ENCODE data around the gene IL25. TPM values are rescaled to one million over a fixed set of nuclear protein-coding genes. Genes with fewer than 3 reads are reported as not detected.
"Not testable (repeated sequence)": the region's sequence is repeated elsewhere in the genome, so short reads cannot be mapped to it uniquely, and the experiment has no call there.

The IL25 gene
- total RNA-seq, 6 donors from 2014 or later, result not detected

GRCh38 chr14:23384364-23385080, 11.9 kb downstream of the IL25 start:
- no peak for DNase-seq
- Histone ChIP-seq H3K27ac (no peak overlapping the region), H3K36me3 (no peaks in the 10 kb centered on the region), H3K27me3 (no peaks in the 10 kb centered on the region), H3K4me1 (peaks cover 0 to 5% (median 0%) of the 10 kb centered on the region in 4 donors), H3K9me3 (no peaks in the 10 kb centered on the region), H3K4me3 (no peak overlapping the region)
- ATAC-seq (ENCODE audit: low FRiP score in 2 of 2), result no peak
- 87 to 89% methylated on average over 29 of the region's 29 CpGs for whole genome bisulfite sequencing, 2 donors
- TF ChIP-seq EP300 (IDR thresholded peaks at IDR 0.05) (no peak), POLR2AphosphoS5 (IDR thresholded peaks at IDR 0.05) (no peak), POLR2A (IDR thresholded peaks at IDR 0.05) (no peak), CTCF (IDR thresholded peaks at IDR 0.05) (no peak)

GRCh38 chr14:23385244-23385641, 12.6 kb downstream of the IL25 start:
- no peak overlapping the region for H3K27ac ChIP-seq
- H3K9me3 ChIP-seq, result no peaks in the 10 kb centered on the region
- no peak for DNase-seq
- TF ChIP-seq EP300 (IDR thresholded peaks at IDR 0.05) (no peak), POLR2A (IDR thresholded peaks at IDR 0.05) (no peak), CTCF (IDR thresholded peaks at IDR 0.05) (no peak), POLR2AphosphoS5 (IDR thresholded peaks at IDR 0.05) (no peak)
- no peaks in the 10 kb centered on the region for H3K36me3 ChIP-seq
- 89 to 95% methylated on average over 2 of the region's 2 CpGs for WGBS, 2 donors
- H3K27me3 ChIP-seq, result no peaks in the 10 kb centered on the region
- no peak overlapping the region for H3K4me3 ChIP-seq
- ATAC-seq (ENCODE audit: low FRiP score in 2 of 2), result no peak
- H3K4me1 ChIP-seq, result no peaks in the 10 kb centered on the region

- H3K4me3 ChIP-seq, result no peak overlapping the region
- H3K27me3 ChIP-seq, result no peaks in the 10 kb centered on the region
- WGBS, 2 donors, result 82 to 89% methylated on average over 11 to 17 of the region's 18 CpGs
- DNase-seq (no peak), ATAC-seq (ENCODE audit: low FRiP score in 2 of 2) (no peak)
- no peaks in the 10 kb centered on the region for H3K9me3 ChIP-seq
- TF ChIP-seq EP300 (IDR thresholded peaks at IDR 0.05), result no peak
- no peak for TF ChIP-seq CTCF (IDR thresholded peaks at IDR 0.05)
- TF ChIP-seq POLR2A (IDR thresholded peaks at IDR 0.05), result no peak
- no peak for TF ChIP-seq POLR2AphosphoS5 (IDR thresholded peaks at IDR 0.05)
- no peak overlapping the region for H3K27ac ChIP-seq
- H3K36me3 ChIP-seq, result no peaks in the 10 kb centered on the region
- no peaks in the 10 kb centered on the region for H3K4me1 ChIP-seq
These were observed 13.1 kb downstream of the IL25 start for GRCh38 chr14:23385642-23386265.

- H3K36me3 ChIP-seq; H3K27me3 ChIP-seq; H3K27ac ChIP-seq; ATAC-seq (ENCODE audit: low FRiP score in 2 of 2); DNase-seq; H3K4me1 ChIP-seq; H3K4me3 ChIP-seq; H3K9me3 ChIP-seq: not testable (repeated sequence)
- WGBS, 2 donors, result 89 to 91% methylated on average over 17 of the region's 17 CpGs
These were observed 13.7 kb downstream of the IL25 start for GRCh38 chr14:23386266-23386657.

GRCh38 chr14:23386999-23387398, 14.4 kb downstream of the IL25 start:
- DNase-seq, result no peak
- no peak overlapping the region for H3K27ac ChIP-seq
- no peaks in the 10 kb centered on the region for H3K4me1 ChIP-seq
- no peaks in the 10 kb centered on the region for H3K27me3 ChIP-seq
- no peak overlapping the region for H3K4me3 ChIP-seq
- no peak for ATAC-seq (ENCODE audit: low FRiP score in 2 of 2)
- H3K9me3 ChIP-seq, result no peaks in the 10 kb centered on the region
- TF ChIP-seq EP300 (IDR thresholded peaks at IDR 0.05) (no peak), POLR2AphosphoS5 (IDR thresholded peaks at IDR 0.05) (no peak), POLR2A (IDR thresholded peaks at IDR 0.05) (no peak), CTCF (IDR thresholded peaks at IDR 0.05) (no peak)
- 88 to 90% methylated on average over 1 of the region's 1 CpG for WGBS, 2 donors
- H3K36me3 ChIP-seq, result no peaks in the 10 kb centered on the region

Measured in upper lobe of left lung (tissue), 6 donors.